HG02759 (cell line): ENCODE measurements around the gene TDRD7.

Source experiments
- ATAC-seq: cut with Tn5 transposase; IDR thresholded peaks from one replicate; pipeline ENCODE4 v1.9.1; 2021; ENCODE audit warnings: mild to moderate bottlenecking, moderate library complexity; ENCODE audit not compliant: unreplicated experiment

Gene TDRD7

GRCh38 chr9:97411789-97412625 is at the start of gene TDRD7:
TDRD7 (plus strand) TSS chr9:97412096; CDS start chr9:97428466, 16,370 bp downstream.
- ATAC-seq = peak; percentile 87

GRCh38 chr9:97362777-97363545 is 48.9 kb upstream of the TDRD7 start:
- ATAC-seq = no peak

DNA sequence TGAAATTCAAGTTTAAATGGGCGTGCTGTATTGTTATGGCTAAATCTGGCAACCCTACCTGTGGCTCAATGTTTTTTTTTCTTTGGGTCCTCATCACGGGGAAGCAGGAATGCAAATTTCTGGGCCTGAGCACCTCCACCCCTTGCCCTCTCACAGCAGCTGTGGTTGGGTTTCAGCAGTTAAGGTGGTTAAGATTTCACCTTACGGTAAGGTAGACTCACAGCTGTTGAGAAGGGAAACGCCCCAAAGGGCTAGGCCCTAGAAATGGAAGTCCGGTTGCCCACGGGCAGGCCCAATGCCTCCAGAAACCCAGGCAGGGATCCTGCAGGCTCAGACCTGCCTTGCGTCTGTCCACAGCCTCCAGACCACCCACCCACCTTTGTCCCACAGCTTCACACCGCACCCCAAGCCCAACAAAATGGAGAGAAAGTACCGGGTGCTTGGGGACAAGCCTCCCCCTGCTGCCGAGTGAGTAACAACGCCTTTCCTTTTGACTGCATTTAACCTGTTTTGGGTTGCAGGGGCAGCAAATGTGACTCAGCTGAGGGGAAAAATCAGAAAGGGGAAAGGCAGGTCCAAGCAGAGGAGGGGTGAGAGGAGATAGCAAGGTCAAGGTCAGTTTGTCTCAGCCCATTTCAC is 48.1 kb upstream of the TDRD7 start:
- ATAC-seq = no peak

DNA sequence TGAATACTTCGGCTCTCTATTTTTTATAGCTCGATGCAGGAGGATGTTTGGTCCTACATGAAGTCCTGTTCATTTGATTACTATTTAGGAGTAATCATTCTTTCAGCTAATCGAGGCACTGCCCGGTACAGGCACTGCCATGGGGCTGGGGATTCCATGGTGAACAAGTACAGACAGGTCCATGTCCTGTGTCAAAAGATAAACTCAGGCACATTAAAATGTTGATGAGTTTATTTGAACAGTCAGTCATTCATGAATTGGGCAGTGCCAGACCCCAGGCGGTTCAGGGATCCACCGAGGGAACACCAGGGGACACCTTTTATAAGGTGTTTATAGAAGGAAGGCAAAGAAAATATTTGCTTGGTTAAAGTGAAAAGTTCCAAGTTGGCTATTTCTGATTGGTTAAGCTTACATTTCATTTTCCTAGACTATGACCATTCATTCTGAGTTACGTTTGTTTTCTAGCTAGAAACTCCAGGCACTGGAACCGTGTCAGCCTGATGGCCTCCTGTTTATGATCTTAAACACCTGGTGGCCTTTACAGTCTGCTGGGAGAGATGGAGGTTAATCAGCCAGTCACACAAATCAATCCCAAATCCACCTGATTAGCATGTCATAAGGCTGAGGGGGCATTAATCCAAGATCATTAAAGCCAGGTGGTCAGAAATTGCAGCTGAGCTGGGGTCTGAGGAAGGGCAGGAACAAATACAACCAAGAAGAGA is 47.0 kb upstream of the TDRD7 start:
- no peak for ATAC-seq

DNA sequence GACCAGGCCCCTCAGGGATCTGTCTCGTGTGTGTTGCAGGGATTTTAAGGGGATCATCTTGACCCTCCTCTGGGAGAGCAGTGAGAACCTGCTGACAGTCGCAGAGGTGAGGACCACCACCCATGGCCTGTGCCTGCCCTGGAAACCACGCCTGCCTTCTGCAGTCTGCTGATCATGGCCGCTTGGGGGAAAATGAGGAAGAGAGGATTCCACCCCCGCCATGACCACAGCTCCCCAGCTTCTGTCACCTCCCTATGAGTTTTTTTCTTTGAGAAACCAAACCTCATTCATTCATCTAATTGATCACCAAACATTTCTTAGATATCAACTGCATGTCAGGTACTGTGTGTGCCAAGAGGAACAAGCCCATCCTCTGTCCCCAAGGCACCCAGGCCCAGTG is 46.3 kb upstream of the TDRD7 start:
- ATAC-seq = no peak

DNA sequence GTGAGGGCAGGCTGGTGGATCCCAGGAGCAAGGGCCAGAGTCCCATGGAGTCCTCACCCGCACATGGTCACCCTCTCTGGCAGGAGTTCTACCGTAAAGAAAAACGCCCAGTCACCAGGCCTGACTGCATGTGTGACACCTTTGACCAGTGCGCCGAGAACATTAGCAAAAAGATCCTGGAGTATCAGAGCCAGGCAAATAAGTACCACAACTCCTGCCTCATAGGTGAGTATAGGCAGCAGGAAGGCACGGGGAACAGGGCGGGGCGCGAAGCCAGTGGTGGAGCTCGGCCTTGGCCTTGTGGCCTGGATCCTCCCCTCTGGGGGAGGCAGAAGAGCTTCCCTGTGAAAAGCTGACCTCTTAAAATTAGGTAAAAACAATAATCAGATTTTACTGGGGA is 45.4 kb upstream of the TDRD7 start:
- ATAC-seq = no peak

GRCh38 chr9:97366889-97367288 is 45.0 kb upstream of the TDRD7 start:
- no peak for ATAC-seq

DNA sequence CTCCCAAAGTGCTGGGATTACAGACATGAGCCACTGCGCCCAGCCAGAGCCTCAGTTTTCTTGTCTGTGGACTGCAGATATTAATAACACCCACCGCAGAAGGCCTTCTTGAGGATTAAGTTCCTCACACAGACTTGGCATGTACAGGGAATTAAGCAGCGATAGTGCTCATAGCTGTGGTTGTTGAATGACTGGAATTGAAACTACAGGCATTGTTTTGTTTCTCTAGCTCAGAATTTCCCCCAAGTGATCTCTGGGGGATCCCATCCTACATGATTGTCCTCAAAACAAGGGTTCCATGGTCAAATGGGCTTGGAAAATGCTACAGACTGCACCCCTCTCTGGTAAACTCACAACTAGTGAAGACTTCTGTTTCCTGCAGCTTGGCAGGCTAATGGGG is 44.2 kb upstream of the TDRD7 start:
- peak; percentile 64 for ATAC-seq

DNA sequence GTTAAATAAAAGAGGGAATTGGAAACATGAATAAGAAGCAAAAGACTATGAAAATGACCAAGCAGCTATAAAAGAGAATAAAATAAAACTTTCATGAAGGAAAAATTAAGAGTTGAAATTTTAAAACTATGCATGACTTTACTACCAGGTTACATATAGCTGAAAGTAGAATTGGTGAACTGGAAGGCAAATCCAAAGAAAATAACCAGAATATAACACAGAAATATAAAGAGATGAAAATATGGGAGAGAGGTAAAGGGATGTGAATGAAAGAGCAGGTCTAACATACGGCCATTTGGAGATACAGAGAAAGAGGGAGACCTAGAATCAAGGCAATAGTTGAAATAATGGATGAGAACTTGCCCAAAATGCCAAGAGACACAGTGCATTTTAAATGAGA is 42.9 kb upstream of the TDRD7 start:
- ATAC-seq = no peak

DNA sequence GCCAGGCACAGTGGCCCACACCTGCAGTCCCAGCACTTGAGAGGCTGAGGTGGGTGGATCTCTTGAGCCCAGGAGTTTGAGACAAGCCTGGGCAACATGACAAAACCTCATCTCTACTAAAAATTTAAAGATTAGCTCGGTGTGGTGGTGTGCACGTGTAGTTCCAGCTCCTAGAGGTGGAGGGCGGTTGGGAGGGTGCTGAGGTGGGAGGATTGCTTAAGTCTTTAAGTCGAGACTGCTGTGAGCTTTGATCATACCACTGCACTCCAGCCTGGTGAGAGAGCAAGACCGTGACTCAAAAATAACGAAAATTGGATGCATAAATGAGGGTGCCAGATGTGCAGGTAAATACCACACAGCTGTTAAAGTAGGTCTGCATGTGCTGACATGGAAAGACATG is 39.3 kb upstream of the TDRD7 start:
- no peak for ATAC-seq

DNA sequence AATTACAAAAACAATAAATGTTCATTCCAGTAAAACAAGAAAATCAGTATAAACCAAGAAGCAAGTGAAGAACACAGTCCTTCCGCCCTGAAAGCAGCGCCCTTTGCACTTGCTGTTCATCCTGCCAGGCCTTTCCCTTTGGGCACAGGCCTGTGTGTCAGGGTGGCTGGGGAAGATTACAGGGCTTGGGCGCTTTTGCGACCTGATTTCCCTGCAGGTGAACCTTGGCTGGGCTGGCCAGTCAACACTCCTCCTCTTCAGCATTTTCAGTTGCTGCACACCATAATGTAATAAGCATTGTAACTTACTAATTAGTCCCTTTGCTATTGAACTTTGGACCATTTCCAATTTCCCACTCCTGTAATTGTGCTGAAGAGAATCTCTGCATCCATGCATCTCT is 38.6 kb upstream of the TDRD7 start:
- no peak for ATAC-seq

GRCh38 chr9:97374811-97375210 is 37.1 kb upstream of the TDRD7 start:
- ATAC-seq = no peak

DNA sequence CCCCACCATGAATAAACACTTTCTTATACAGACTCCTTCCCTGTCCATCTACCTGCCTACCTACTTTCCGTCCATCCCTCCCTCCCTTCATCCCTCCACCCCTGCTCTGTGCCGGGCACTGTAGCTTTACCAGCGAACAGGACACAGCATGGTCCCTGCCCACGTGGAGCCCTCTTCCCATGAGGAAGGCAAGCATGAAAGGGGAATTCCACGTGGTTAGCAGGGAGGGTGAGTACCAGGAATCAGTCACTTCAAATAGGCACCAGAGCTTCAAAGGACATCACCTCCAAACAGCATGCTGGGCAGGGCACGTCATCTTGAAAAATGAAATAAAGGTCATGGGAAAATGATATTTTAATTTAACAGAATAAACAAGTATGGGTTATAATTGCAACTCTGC is 35.0 kb upstream of the TDRD7 start:
- no peak for ATAC-seq

DNA sequence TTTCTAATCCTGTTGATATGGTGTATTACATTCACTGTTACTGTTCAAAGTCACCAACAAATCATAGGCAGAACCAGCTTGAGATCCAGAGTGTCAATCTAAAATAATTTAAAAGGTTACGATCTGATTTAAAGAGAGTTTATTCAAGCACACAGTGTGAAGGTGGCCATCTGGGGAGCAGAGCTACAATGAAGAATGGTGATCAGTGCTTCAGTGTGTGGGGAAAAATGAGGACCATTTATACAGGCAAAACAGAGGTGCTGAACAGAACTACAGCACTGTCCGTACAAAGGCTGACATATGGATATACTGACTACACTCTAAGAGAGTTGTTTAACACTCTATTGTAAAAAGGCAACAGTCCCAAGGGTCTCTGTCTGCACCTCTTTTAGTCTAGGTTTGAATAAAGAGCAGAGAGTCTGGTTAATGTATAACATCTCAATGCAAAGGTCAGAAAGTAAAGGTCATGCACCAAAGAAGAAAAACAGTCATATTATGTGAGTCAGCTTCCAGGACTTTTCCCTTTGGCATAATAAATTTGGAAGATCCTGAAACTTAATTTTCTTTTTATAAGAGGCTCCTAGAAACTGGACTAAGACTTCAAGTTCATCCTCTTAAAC is 29.7 kb upstream of the TDRD7 start:
- no peak for ATAC-seq

GRCh38 chr9:97384406-97385262 is 27.3 kb upstream of the TDRD7 start:
- no peak for ATAC-seq

- ATAC-seq = no peak
Measured at GRCh38 chr9:97385626-97386264, 26.2 kb upstream of the TDRD7 start.

GRCh38 chr9:97386265-97386633 is 25.6 kb upstream of the TDRD7 start:
- ATAC-seq = no peak

GRCh38 chr9:97386733-97387503 is 25.0 kb upstream of the TDRD7 start:
- ATAC-seq = peak; percentile 35

DNA sequence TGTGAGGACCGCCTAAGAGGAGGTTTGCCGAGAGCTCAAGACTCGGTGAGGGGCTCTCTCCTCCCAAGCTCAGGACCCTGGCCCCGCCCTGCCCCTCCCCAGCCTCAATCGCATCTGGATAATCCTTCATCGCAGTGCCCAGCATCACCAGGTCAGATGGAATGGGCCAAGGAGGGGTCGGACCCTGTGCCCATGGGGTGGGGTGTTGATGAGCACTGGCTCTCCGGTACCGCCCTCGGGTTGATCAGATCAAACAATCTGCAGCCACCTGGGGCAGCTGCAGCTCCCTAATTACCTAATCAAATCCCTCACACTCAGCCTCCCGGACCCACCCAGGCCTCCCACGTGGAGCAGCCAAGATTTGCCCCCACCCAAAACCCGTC is 24.4 kb upstream of the TDRD7 start:
- no peak for ATAC-seq
